ENCODE results near the gene UPK1A. TPM values are rescaled to one million over a fixed set of nuclear protein-coding genes. Genes with fewer than 3 reads are reported as not detected.

The UPK1A gene
- total RNA-seq, 6 experiments from 2014 or later = 0.27 TPM; not detected in 5

- no peak for DNase-seq
- no peak for ATAC-seq
- Histone ChIP-seq H3K9me3 (no peaks in the 10 kb centered on the region), H3K36me3 (no peaks in the 10 kb centered on the region), H3K4me1 (peaks cover 0 to 9% (median 4%) of the 10 kb centered on the region in 4 donors), H3K27me3 (no peaks in the 10 kb centered on the region), H3K4me3 (no peak overlapping the region), H3K27ac (no peak overlapping the region)
- no peak for TF ChIP-seq CTCF (IDR thresholded peaks at IDR 0.05)
- no peak for TF ChIP-seq POLR2A (IDR thresholded peaks at IDR 0.05)
- intact Hi-C loops (cut with DNase I) = no loop called here
- 73% methylated on average over 2 of the region's 2 CpGs for WGBS (ENCODE audit: insufficient coverage, low coverage, low lambda C conversion rate, missing lambda C conversion rate)
These were observed 47.2 kb downstream of the UPK1A start for GRCh38 chr19:35713506-35713850.

GRCh38 chr19:35713904-35714495, 47.7 kb downstream of the UPK1A start:
- 59% methylated on average over 7 of the region's 12 CpGs for WGBS (ENCODE audit: insufficient coverage, low coverage, low lambda C conversion rate, missing lambda C conversion rate)
- Histone ChIP-seq H3K27me3 (no peaks in the 10 kb centered on the region), H3K4me1 (peaks cover 0 to 12% (median 5%) of the 10 kb centered on the region in 4 donors), H3K4me3 (no peak overlapping the region), H3K27ac (no peak overlapping the region), H3K36me3 (no peaks in the 10 kb centered on the region), H3K9me3 (no peaks in the 10 kb centered on the region)
- ATAC-seq (no peak), DNase-seq (no peak)
- intact Hi-C loops (cut with DNase I) = no loop called here
- TF ChIP-seq CTCF (IDR thresholded peaks at IDR 0.05) (no peak), POLR2A (IDR thresholded peaks at IDR 0.05) (no peak)

DNA sequence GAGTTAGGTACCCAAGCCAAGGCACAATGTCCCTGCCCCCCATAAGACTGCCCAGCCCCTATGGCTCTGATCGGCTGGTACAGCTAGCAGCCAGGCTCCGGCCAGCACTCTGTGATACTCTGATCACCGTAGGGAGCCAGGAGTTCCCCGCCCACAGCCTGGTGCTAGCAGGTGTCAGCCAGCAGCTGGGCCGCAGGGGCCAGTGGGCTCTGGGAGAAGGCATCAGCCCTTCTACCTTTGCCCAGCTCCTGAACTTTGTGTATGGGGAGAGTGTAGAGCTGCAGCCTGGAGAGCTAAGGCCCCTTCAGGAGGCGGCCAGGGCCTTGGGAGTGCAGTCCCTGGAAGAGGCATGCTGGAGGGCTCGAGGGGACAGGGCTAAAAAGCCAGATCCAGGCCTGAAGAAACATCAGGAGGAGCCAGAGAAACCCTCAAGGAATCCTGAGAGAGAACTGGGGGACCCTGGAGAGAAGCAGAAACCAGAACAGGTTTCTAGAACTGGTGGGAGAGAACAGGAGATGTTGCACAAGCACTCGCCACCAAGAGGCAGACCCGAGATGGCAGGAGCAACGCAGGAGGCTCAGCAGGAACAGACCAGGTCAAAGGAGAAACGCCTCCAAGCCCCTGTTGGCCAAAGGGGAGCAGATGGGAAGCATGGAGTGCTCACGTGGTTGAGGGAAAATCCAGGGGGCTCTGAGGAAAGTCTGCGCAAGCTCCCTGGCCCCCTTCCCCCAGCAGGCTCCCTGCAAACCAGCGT, 48.5 kb downstream of the UPK1A start:
- Histone ChIP-seq H3K36me3 (no peaks in the 10 kb centered on the region), H3K4me3 (no peak overlapping the region), H3K4me1 (peaks cover 0 to 17% (median 6%) of the 10 kb centered on the region in 4 donors), H3K27ac (no peak overlapping the region), H3K9me3 (no peaks in the 10 kb centered on the region), H3K27me3 (no peaks in the 10 kb centered on the region)
- DNase-seq (no peak), ATAC-seq (no peak)
- intact Hi-C loops (cut with DNase I) = no loop called here
- 32% methylated on average over 3 of the region's 14 CpGs for WGBS (ENCODE audit: insufficient coverage, low coverage, low lambda C conversion rate, missing lambda C conversion rate)
- TF ChIP-seq CTCF (IDR thresholded peaks at IDR 0.05) = no peak
- TF ChIP-seq POLR2A (IDR thresholded peaks at IDR 0.05) = no peak

GRCh38 chr19:35715355-35715809, 49.1 kb downstream of the UPK1A start:
- no peak overlapping the region for H3K4me3 ChIP-seq
- H3K27me3 ChIP-seq = no peaks in the 10 kb centered on the region
- peaks cover 0 to 21% (median 6%) of the 10 kb centered on the region in 4 donors for H3K4me1 ChIP-seq
- H3K9me3 ChIP-seq = no peaks in the 10 kb centered on the region
- TF ChIP-seq CTCF (IDR thresholded peaks at IDR 0.05) = no peak
- TF ChIP-seq POLR2A (IDR thresholded peaks at IDR 0.05) = no peak
- WGBS (ENCODE audit: insufficient coverage, low coverage, low lambda C conversion rate, missing lambda C conversion rate) = 40% methylated on average over 1 of the region's 7 CpGs
- intact Hi-C loops (cut with DNase I) = no loop called here
- ATAC-seq = no peak
- no peaks in the 10 kb centered on the region for H3K36me3 ChIP-seq
- no peak overlapping the region for H3K27ac ChIP-seq
- DNase-seq = peak in 1 of 3 donors; percentile 21

All from right lobe of liver (tissue), 6 donors.